Astrocyte of the spinal cord (primary cell): Measurements from ENCODE around the gene RFC5.

ENCODE experiments used
- DNase-seq: peaks from one replicate; pipeline ENCODE4 v3.0.0; 2011; ENCODE audit warnings: low read depth, low spot score
- H3K4me3 ChIP-seq: 2 replicates; pipeline ENCODE4 v1.5.1; 2011; ENCODE audit warnings: low read depth, mild to moderate bottlenecking, low read length, moderate library complexity
- CTCF ChIP-seq: IDR thresholded peaks from 2 replicates; pipeline ENCODE4 v1.5.1; 2012; ENCODE audit warnings: low read depth, mild to moderate bottlenecking, low read length, inconsistent platforms
- in situ Hi-C: cut with HindIII; loops from 2 replicates; pipeline ENCODE4 v1.10.0; 2017; ENCODE audit warnings: low sequenced_read_pairs

RFC5 gene

GRCh38 chr12:118061011-118061872 lies 44.7 kb downstream of the RFC5 start, which contains the start of gene WSB2:
Gene WSB2, minus strand, starts transcription at chr12:118061179. Its CDS starts 131 bp downstream, at chr12:118061048.
- in situ Hi-C loops: no loop called here
- no peak for TF ChIP-seq CTCF
- peak within 1 kb of the TSS; percentile 93 for H3K4me3 ChIP-seq
- peak; percentile 69 for DNase-seq

- TF ChIP-seq CTCF: no peak
- H3K4me3 ChIP-seq: peak overlapping the region; percentile 93
- peak; percentile 50 for DNase-seq
- in situ Hi-C loops: no loop called here
Observed at GRCh38 chr12:118061873-118062843, 45.7 kb downstream of the RFC5 start.

- no peak overlapping the region for H3K4me3 ChIP-seq
- no peak for TF ChIP-seq CTCF
- in situ Hi-C loops: no loop called here
- DNase-seq: peak; percentile 12
Observed at GRCh38 chr12:118063576-118064391, 47.3 kb downstream of the RFC5 start.

GRCh38 chr12:118064608-118065007 lies 48.1 kb downstream of the RFC5 start:
- no peak for TF ChIP-seq CTCF
- no peak overlapping the region for H3K4me3 ChIP-seq
- no peak for DNase-seq
- in situ Hi-C loops: no loop called here

- no peak for TF ChIP-seq CTCF
- in situ Hi-C loops: no loop called here
- no peak for DNase-seq
- H3K4me3 ChIP-seq: no peak overlapping the region
Observed at GRCh38 chr12:118065380-118065779, 48.9 kb downstream of the RFC5 start.

- TF ChIP-seq CTCF: no peak
- DNase-seq: no peak
- in situ Hi-C loops: no loop called here
- no peak overlapping the region for H3K4me3 ChIP-seq
Observed at GRCh38 chr12:118068445-118068844, 51.9 kb downstream of the RFC5 start.
